ENCODE results near the gene PRMT5.

PRMT5 gene

DNA sequence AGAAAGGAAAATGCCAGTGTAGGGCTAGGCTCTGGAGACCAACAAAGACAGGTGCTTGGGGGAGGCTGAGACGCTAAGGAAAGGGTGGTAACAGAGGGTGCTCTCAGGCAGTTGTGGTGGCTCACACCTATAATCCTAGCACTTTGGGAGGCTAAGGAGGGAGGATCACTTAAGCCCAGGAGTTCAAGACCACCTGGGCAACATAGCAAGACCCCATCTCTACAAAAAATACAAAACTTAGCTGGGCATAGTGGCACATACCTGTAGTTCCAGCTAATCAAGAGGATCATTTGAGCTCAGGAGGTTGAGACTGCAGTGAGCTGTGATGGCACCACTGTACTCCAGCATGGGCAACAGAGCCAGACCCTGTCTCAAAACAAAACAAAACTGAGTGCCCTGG is 33.8 kb downstream of the PRMT5 start:
- no peak for DNase-seq

- no peak for DNase-seq
Observed at GRCh38 chr14:22893706-22894105, 35.5 kb downstream of the PRMT5 start.

DNA sequence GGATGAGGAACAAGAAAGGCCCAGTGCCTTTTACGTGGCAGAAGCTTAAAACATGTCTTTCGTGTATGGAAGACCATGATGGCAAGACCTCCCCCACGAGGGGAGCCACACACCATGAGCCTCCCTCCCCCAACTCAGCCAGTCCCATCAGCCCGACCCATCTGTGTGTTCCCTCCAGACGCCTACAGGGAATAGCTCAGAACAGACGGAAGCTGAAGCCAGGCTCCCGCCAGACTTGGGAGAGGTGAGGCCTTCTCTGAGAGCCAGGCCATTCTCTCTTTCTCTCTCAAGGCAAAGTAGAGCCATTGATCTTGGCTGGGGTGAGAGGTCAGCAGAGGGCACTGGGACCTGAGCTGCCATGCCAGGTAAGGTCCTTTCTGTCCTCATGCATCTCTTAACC is 36.7 kb downstream of the PRMT5 start:
- no peak for DNase-seq

DNA sequence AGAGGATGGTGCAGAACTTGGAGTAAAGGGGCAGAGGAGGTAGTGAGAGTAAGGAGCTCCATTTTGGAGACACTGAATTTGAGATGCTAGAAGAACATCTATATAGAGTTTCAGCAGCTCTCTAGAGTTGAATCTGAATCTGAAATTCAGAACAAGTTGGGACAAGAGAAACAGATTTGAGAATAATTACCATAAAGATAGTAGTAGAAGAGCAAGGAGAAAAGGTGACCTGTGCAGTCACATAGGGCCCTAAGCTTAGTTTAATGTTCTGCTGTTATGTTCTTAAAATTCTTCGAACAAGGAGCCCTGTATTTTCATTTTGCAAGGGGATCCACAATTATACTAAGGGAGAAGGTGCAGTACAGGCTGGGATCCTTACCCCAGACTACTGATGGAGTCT is 38.8 kb downstream of the PRMT5 start:
- no peak for DNase-seq

- no peak for DNase-seq
Observed at GRCh38 chr14:22888662-22889061, 40.5 kb downstream of the PRMT5 start.

- peak; percentile 71 for DNase-seq
Observed at GRCh38 chr14:22887990-22888378, 41.2 kb downstream of the PRMT5 start.

GRCh38 chr14:22887260-22887989 is 41.8 kb downstream of the PRMT5 start:
- DNase-seq = no peak

DNA sequence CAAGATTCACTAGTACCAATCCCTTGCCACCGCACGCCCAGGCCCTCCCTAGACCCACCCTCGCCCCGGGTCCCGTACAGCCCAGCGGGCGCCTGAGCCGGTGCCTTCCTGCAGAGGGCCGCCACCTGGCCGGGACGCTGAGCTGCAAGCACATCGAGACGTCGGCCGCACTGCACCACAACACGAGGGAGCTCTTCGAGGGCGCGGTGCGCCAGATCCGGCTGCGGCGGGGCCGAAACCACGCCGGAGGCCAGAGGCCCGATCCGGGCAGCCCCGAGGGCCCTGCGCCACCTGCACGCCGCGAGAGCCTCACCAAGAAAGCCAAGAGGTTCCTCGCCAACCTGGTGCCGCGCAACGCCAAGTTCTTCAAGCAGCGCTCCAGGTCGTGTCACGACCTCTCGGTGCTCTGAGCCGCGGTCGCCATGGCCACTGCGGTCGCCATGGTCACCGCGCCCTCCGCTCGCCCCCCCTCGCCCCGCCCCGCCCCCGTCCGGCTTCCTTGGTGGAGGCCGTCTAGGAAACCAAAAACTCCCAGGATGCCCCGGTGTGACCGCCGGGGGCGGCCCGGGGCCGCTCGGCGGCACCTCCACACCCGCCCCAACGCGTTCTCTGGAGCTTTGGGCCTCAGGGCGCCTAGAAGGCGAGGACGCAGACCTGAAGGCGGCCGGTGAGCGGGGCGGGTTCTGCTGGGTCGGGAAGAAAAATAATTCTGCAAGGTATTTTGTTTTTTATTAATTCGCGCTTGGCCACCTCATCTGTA is 42.5 kb downstream of the PRMT5 start:
- DNase-seq = peak; percentile 81

DNA sequence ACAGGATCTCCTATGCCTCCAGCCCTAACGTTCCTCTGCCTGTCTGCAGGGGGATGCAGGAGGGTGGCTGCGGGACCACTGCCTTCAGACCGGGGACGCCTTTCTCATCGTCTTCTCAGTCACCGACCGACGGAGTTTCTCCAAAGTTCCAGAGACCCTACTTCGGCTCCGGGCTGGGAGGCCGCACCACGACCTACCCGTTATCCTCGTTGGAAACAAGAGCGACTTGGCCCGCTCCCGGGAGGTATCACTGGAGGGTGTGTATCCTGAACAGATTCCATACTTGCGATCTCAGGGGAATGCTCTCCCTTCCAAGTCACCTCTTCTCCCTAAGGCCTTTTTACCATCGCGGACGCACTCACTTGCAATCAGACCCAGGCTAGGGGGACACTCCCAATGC is 43.2 kb downstream of the PRMT5 start:
- DNase-seq = no peak

DNA sequence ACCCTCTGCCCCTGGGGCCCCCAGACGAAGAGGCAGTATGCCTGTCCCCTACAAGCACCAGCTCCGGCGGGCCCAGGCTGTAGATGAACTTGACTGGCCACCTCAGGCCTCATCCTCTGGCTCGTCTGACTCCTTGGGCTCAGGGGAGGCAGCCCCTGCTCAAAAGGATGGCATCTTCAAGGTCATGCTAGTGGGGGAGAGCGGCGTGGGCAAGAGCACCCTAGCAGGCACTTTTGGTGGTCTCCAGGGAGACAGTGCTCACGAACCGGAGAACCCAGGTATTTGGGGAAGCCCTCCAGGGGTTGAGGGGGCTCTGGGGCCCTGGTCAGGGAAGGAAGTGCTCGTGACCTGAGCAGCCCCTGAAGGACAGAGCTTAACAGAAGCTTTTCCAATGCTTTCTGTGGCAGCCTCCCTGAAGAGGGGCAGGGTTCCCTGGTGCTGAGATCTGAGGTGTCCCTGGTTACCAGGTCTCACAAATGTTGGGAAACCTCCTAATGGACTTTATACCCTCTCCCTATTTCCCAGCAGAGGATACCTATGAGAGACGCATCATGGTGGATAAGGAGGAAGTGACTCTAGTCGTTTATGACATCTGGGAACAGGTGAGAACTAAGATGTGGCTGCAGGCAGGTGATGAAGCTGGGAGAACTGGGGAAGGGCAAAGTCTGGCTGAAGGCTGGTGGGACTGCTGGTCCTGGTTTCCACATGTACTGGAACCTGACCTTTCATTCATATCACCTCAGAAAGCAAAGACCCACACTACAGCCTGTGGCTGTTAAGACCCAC is 44.2 kb downstream of the PRMT5 start:
- DNase-seq = no peak

DNA sequence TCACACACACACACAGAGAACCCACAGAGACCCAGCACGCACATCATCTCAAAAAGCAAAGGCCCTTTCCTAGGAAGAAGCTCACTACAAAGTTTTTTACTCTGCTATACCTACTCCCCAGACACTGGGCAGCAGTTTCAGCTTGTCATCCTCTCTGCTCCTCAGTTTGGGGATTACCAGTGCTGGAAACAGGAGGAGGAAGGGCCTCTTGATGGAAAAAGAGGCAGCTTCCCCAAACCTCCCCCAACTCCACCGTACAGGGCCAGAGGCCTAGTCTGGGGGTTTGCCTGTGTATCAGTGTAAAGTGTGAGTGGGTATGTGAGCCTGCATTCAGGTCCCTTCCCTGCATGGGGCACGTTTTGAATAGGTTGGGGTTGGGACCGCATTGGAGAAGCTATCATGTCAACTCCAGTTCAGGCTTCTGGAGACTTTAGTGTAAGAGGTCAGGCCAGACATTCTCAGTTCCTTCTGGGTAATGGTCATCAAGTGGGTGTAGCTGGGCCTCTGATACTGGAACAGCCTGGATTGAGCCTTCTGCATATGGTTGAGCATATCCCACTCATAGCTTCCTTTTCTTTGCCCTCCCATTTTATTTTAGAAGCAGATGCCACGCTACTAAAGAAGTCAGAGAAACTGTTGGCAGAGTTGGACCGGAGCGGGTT is 45.0 kb downstream of the PRMT5 start:
- DNase-seq = no peak

DNA sequence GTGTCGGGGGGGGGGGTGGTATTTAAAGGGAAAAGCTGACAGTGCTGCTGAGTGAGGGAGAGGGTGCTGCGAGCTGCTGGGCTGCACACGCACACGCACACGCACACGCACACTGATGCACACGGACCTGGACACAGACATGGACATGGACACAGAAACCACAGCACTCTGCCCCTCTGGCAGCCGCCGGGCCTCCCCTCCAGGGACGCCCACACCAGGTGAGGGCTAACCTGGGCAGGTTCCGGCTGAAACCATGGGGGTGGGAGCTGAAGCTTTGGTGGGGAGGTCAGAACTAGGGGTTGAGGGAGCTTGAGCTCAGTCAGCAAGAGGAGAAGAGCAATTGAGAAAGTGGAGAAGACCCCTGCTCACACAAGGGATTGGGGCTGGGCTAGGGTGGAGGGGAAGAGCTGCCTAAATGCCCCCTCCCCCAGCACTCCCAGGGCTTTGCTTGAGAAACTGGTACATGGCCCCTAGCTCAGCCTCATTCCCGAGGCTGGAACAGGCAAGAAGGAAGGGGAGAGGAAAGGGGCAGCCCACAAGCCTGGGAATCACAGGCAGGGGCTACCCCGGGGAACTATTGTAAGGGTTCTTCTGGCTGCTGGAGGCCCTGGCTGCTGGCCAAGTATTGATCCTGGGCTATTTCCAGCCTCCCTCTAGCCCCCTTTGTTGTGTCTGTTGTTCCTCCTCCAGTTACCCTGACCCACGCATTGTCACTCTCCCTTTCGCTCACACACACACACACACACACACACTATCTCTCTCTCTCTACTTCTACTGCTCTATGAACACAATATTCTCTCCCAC is 45.8 kb downstream of the PRMT5 start, which contains the start of gene REM2:
REM2 (plus strand) TSS at position 50 of the 804 bp plus-strand sequence; CDS start at position 116, 66 bp downstream.
- DNase-seq = no peak

DNA sequence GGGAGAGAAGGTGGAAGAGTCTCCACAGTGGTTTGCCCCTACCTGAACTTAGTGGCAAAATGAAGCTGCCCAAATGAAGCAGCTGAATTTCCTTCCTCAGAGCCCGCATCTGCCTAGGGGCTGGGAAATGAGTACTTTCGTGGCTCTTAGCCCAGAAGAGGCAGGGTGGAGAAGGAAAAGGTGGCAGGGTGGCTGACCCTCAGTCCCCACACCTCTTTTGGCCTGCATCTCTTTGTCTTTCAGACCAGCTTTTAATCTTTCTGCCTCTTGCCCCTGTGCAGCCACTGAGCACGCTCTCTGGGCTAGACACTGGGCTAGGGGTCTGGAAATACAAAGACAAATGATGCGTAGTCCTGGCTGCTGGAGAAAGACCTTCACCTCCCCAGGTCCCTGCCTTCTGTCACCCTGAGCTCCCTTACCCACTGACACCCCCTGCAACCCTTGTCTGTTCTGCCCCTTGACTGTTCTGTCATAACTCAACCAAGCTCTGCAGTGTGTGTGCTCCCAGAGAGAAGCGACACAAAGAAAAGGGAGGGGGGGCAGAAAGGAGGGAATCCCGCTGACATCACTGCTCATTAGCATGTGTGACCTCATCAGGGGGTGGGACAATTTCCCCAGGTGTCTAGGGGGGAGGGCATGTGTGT is 46.5 kb downstream of the PRMT5 start:
- DNase-seq = no peak

DNA sequence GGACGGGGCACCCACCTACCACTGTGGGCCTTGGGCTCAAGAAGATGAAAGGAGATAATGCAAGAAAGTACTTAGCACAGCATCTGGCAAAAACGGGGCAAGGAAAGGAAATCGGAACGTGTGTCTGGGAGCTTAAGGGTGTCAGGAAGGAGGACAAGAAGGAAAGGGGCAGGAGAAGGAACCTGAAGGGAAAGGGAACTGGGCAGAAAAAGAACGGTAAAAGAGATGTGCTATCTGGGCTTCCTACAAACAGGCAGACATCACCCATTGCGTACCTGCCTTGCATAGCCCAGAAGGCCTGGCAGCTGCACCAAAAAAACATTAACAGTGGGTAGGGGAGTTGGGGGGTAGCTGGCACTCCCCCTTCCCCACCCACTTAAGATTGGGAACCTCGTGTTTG is 47.1 kb downstream of the PRMT5 start:
- no peak for DNase-seq

- no peak for DNase-seq
Observed at GRCh38 chr14:22878271-22879246, 50.6 kb downstream of the PRMT5 start.

DNA sequence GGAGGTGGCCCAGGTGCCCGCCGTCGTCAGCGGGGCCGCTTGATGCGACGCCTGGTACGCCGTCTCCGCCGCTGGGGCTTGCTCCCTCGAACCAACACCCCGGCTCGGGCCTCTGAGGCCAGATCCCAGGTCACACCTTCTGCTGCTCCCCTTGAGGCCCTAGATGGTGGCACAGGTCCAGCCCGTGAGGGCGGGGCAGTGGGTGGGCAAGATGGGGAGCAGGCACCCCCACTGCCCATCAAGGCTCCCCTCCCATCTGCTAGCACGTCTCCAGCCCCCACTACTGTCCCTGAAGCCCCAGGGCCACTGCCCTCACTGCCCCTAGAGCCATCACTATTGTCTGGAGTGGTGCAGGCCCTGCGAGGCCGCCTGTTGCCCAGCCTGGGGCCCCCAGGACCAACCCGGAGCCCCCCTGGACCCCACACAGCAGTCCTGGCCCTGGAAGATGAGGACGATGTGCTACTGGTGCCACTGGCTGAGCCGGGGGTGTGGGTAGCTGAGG is 52.1 kb downstream of the PRMT5 start:
- no peak for DNase-seq

DNA sequence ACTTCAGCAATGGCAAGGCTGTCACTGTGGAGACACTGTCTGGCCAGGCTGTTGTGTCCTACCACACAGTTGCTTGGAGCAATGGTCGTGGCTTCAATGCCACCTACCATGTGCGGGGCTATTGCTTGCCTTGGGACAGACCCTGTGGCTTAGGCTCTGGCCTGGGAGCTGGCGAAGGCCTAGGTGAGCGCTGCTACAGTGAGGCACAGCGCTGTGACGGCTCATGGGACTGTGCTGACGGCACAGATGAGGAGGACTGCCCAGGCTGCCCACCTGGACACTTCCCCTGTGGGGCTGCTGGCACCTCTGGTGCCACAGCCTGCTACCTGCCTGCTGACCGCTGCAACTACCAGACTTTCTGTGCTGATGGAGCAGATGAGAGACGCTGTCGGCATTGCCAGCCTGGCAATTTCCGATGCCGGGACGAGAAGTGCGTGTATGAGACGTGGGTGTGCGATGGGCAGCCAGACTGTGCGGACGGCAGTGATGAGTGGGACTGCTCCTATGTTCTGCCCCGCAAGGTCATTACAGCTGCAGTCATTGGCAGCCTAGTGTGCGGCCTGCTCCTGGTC is 53.3 kb downstream of the PRMT5 start:
- DNase-seq = no peak

- DNase-seq = no peak
Observed at GRCh38 chr14:22875003-22875747, 54.0 kb downstream of the PRMT5 start.
